ENCODE measurements around the gene C19orf85.
"Not testable (repeated sequence)": the region's sequence is repeated elsewhere in the genome, so short reads cannot be mapped to it uniquely, and the experiment has no call there.

C19orf85 gene

GRCh38 chr19:55423225-55424005, 41.1 kb downstream of the C19orf85 start:
- Histone ChIP-seq H2AK5ac (ENCODE audit: low read length) (no peak overlapping the region), H3K4me2 (ENCODE audit: low read length) (no peak overlapping the region)
- no CpG with 5 or more reads among the region's 13 CpGs for WGBS (ENCODE audit: extremely low coverage, insufficient coverage, low lambda C conversion rate)

GRCh38 chr19:55421281-55421680, 43.3 kb downstream of the C19orf85 start:
- H2BK5ac ChIP-seq (ENCODE audit: low read length); H3K27ac ChIP-seq (ENCODE audit: low read depth, low read length); H3K4me2 ChIP-seq (ENCODE audit: low read length); H2AK5ac ChIP-seq (ENCODE audit: low read length); H2BK15ac ChIP-seq (replicated peaks; ENCODE audit: low read depth); DNase-seq; H3K23ac ChIP-seq (ENCODE audit: low read length); H3K36me3 ChIP-seq (ENCODE audit: control insufficient read depth, insufficient read depth, low read length); H3K9ac ChIP-seq (ENCODE audit: low read length); H3K4me1 ChIP-seq (ENCODE audit: control insufficient read depth, low read depth, low read length); H3K4me3 ChIP-seq (ENCODE audit: low read length); H2BK120ac ChIP-seq (ENCODE audit: low read depth, low read length); H3K18ac ChIP-seq (ENCODE audit: low read length); H3K79me2 ChIP-seq (ENCODE audit: control insufficient read depth, insufficient read depth, low read length); H3K56ac ChIP-seq (ENCODE audit: low read length); H4K8ac ChIP-seq (ENCODE audit: low read depth, low read length); H4K5ac ChIP-seq (ENCODE audit: low read length); H3K27me3 ChIP-seq (ENCODE audit: insufficient read depth, low read length, poor library complexity); H3K4ac ChIP-seq (ENCODE audit: low read depth, low read length); H3K79me1 ChIP-seq (ENCODE audit: low read length): not testable (repeated sequence)
- WGBS (ENCODE audit: extremely low coverage, insufficient coverage, low lambda C conversion rate) = no CpG with 5 or more reads among the region's 4 CpGs

More at GRCh38 chr19:55423225-55424005, 41.1 kb downstream of the C19orf85 start:
- Histone ChIP-seq H3K27ac (ENCODE audit: low read depth, low read length) (no peak overlapping the region), H2BK15ac (replicated peaks; ENCODE audit: low read depth) (no peak overlapping the region), H4K8ac (ENCODE audit: low read depth, low read length) (no peak overlapping the region), H2BK5ac (ENCODE audit: low read length) (no peak overlapping the region), H3K79me1 (ENCODE audit: low read length) (no peaks in the 10 kb centered on the region), H3K4me1 (ENCODE audit: control insufficient read depth, low read depth, low read length) (no peaks in the 10 kb centered on the region), H2BK120ac (ENCODE audit: low read depth, low read length) (no peak overlapping the region), H3K23ac (ENCODE audit: low read length) (no peak overlapping the region), H3K4ac (ENCODE audit: low read depth, low read length) (no peak overlapping the region), H3K79me2 (ENCODE audit: control insufficient read depth, insufficient read depth, low read length) (no peaks in the 10 kb centered on the region), H3K4me3 (ENCODE audit: low read length) (no peak overlapping the region), H3K27me3 (ENCODE audit: insufficient read depth, low read length, poor library complexity) (no peaks in the 10 kb centered on the region), H3K9ac (ENCODE audit: low read length) (no peak overlapping the region), H3K18ac (ENCODE audit: low read length) (no peak overlapping the region), H3K56ac (ENCODE audit: low read length) (no peak overlapping the region), H3K36me3 (ENCODE audit: control insufficient read depth, insufficient read depth, low read length) (no peaks in the 10 kb centered on the region), H4K5ac (ENCODE audit: low read length) (no peak overlapping the region)
- DNase-seq = no peak

GRCh38 chr19:55419624-55420236, 44.8 kb downstream of the C19orf85 start:
- H2BK5ac ChIP-seq (ENCODE audit: low read length) = no peak overlapping the region
- no peak overlapping the region for H2BK120ac ChIP-seq (ENCODE audit: low read depth, low read length)
- no peak for DNase-seq
- no peaks in the 10 kb centered on the region for H3K4me1 ChIP-seq (ENCODE audit: control insufficient read depth, low read depth, low read length)
- H3K9ac ChIP-seq (ENCODE audit: low read length) = no peak overlapping the region
- H3K56ac ChIP-seq (ENCODE audit: low read length) = no peak overlapping the region
- H3K36me3 ChIP-seq (ENCODE audit: control insufficient read depth, insufficient read depth, low read length) = no peaks in the 10 kb centered on the region
- no peak overlapping the region for H3K4me3 ChIP-seq (ENCODE audit: low read length)
- H3K18ac ChIP-seq (ENCODE audit: low read length) = no peak overlapping the region
- no CpG with 5 or more reads among the region's 5 CpGs for WGBS (ENCODE audit: extremely low coverage, insufficient coverage, low lambda C conversion rate)
- H2AK5ac ChIP-seq (ENCODE audit: low read length) = no peak overlapping the region
- no peak overlapping the region for H4K8ac ChIP-seq (ENCODE audit: low read depth, low read length)
- H3K79me1 ChIP-seq (ENCODE audit: low read length) = no peaks in the 10 kb centered on the region
- no peak overlapping the region for H3K23ac ChIP-seq (ENCODE audit: low read length)
- no peaks in the 10 kb centered on the region for H3K79me2 ChIP-seq (ENCODE audit: control insufficient read depth, insufficient read depth, low read length)
- H4K5ac ChIP-seq (ENCODE audit: low read length) = no peak overlapping the region
- no peak overlapping the region for H3K27ac ChIP-seq (ENCODE audit: low read depth, low read length)
- H3K4me2 ChIP-seq (ENCODE audit: low read length) = no peak overlapping the region
- H3K4ac ChIP-seq (ENCODE audit: low read depth, low read length) = no peak overlapping the region
- H3K27me3 ChIP-seq (ENCODE audit: insufficient read depth, low read length, poor library complexity) = no peaks in the 10 kb centered on the region
- no peak overlapping the region for H2BK15ac ChIP-seq (replicated peaks; ENCODE audit: low read depth)

GRCh38 chr19:55419103-55419502, 45.4 kb downstream of the C19orf85 start:
- Histone ChIP-seq H3K4me2 (ENCODE audit: low read length) (no peak overlapping the region), H3K27ac (ENCODE audit: low read depth, low read length) (no peak overlapping the region)
- no CpG with 5 or more reads among the region's 5 CpGs for WGBS (ENCODE audit: extremely low coverage, insufficient coverage, low lambda C conversion rate)

GRCh38 chr19:55418185-55418584, 46.4 kb downstream of the C19orf85 start:
- no CpG with 5 or more reads among the region's 7 CpGs for WGBS (ENCODE audit: extremely low coverage, insufficient coverage, low lambda C conversion rate)
- Histone ChIP-seq H3K4me3 (ENCODE audit: low read length) (no peak overlapping the region), H3K27me3 (ENCODE audit: insufficient read depth, low read length, poor library complexity) (no peaks in the 10 kb centered on the region), H3K4ac (ENCODE audit: low read depth, low read length) (no peak overlapping the region), H2BK15ac (replicated peaks; ENCODE audit: low read depth) (no peak overlapping the region), H3K4me1 (ENCODE audit: control insufficient read depth, low read depth, low read length) (no peaks in the 10 kb centered on the region), H4K8ac (ENCODE audit: low read depth, low read length) (no peak overlapping the region), H3K27ac (ENCODE audit: low read depth, low read length) (no peak overlapping the region), H3K23ac (ENCODE audit: low read length) (no peak overlapping the region), H3K18ac (ENCODE audit: low read length) (no peak overlapping the region), H3K36me3 (ENCODE audit: control insufficient read depth, insufficient read depth, low read length) (no peaks in the 10 kb centered on the region), H2BK5ac (ENCODE audit: low read length) (no peak overlapping the region), H2AK5ac (ENCODE audit: low read length) (no peak overlapping the region), H3K9ac (ENCODE audit: low read length) (no peak overlapping the region), H3K79me2 (ENCODE audit: control insufficient read depth, insufficient read depth, low read length) (no peaks in the 10 kb centered on the region), H2BK120ac (ENCODE audit: low read depth, low read length) (no peak overlapping the region), H3K4me2 (ENCODE audit: low read length) (no peak overlapping the region), H3K79me1 (ENCODE audit: low read length) (no peaks in the 10 kb centered on the region), H3K56ac (ENCODE audit: low read length) (peak overlapping the region; percentile 44), H4K5ac (ENCODE audit: low read length) (no peak overlapping the region)
- peak; percentile 82 for DNase-seq

More at GRCh38 chr19:55419103-55419502, 45.4 kb downstream of the C19orf85 start:
- no peak overlapping the region for H4K8ac ChIP-seq (ENCODE audit: low read depth, low read length)
- no peaks in the 10 kb centered on the region for H3K79me1 ChIP-seq (ENCODE audit: low read length)
- DNase-seq = no peak
- no peak overlapping the region for H2AK5ac ChIP-seq (ENCODE audit: low read length)
- H2BK15ac ChIP-seq (replicated peaks; ENCODE audit: low read depth) = no peak overlapping the region
- no peaks in the 10 kb centered on the region for H3K79me2 ChIP-seq (ENCODE audit: control insufficient read depth, insufficient read depth, low read length)
- H2BK5ac ChIP-seq (ENCODE audit: low read length) = no peak overlapping the region
- no peaks in the 10 kb centered on the region for H3K4me1 ChIP-seq (ENCODE audit: control insufficient read depth, low read depth, low read length)
- no peaks in the 10 kb centered on the region for H3K27me3 ChIP-seq (ENCODE audit: insufficient read depth, low read length, poor library complexity)
- H2BK120ac ChIP-seq (ENCODE audit: low read depth, low read length) = no peak overlapping the region
- no peak overlapping the region for H4K5ac ChIP-seq (ENCODE audit: low read length)
- H3K56ac ChIP-seq (ENCODE audit: low read length) = no peak overlapping the region
- H3K4ac ChIP-seq (ENCODE audit: low read depth, low read length) = no peak overlapping the region
- no peak overlapping the region for H3K9ac ChIP-seq (ENCODE audit: low read length)
- no peak overlapping the region for H3K23ac ChIP-seq (ENCODE audit: low read length)
- H3K36me3 ChIP-seq (ENCODE audit: control insufficient read depth, insufficient read depth, low read length) = no peaks in the 10 kb centered on the region
- no peak overlapping the region for H3K4me3 ChIP-seq (ENCODE audit: low read length)
- H3K18ac ChIP-seq (ENCODE audit: low read length) = no peak overlapping the region
